ENCODE results near the gene CASK.

DNA sequence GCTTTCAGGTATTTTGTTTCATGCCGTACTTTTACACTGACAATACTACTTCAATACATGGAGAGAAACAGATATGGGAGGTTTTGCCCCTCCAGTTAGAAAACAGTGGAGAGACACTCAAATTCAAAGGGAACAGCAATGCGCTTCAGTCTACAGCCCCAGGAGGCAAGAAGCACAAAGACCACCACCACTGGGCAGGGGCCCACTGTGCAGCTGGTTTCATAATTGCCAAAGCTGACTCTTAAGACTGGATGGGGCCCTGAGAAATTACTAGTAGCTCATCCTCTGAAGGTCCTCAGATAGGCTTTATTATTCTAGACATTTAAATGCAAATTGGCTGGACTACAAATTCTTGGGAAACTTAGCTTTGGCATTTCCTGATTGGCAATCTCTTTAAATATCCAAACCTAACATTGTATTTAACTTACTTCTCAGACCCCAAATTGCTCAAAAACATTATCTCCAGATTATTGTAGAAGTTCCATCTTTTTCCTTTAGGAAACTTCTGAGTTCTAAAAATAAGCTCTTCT is 320.5 kb downstream of the CASK start:
- no peak for TF ChIP-seq EZH2 (IDR thresholded peaks at IDR 0.05; ENCODE audit: borderline replicate concordance, low read depth, low read length, poor library complexity, severe bottlenecking)
- no peak for TF ChIP-seq CTCF (conservative IDR thresholded peaks at IDR 0.05; ENCODE audit: low read depth, low read length)

Data from A673 (cell line).